Measurements from ENCODE around the gene PDCL3.

Gene PDCL3

GRCh38 chr2:100562613-100563406, at the start of gene PDCL3:
Gene PDCL3 (plus strand): TSS chr2:100562993. CDS start chr2:100563068, 75 bp downstream.
- peak; percentile 87 to 89 (median 88) for DNase-seq (ENCODE audit: low read depth in 3 of 3)

GRCh38 chr2:100513650-100514049, 49.1 kb upstream of the PDCL3 start:
- no peak for DNase-seq (ENCODE audit: low read depth in 3 of 3)

- no peak for DNase-seq (ENCODE audit: low read depth in 3 of 3)
Measured at GRCh38 chr2:100517556-100517955, 45.2 kb upstream of the PDCL3 start.

- no peak for DNase-seq (ENCODE audit: low read depth in 3 of 3)
Measured at GRCh38 chr2:100518801-100519200, 44.0 kb upstream of the PDCL3 start.

GRCh38 chr2:100520224-100520623, 42.6 kb upstream of the PDCL3 start:
- no peak for DNase-seq (ENCODE audit: low read depth in 3 of 3)

GRCh38 chr2:100522430-100522829, 40.4 kb upstream of the PDCL3 start:
- no peak for DNase-seq (ENCODE audit: low read depth in 3 of 3)

GRCh38 chr2:100524331-100524730, 38.5 kb upstream of the PDCL3 start:
- DNase-seq (ENCODE audit: low read depth in 3 of 3): no peak

GRCh38 chr2:100526868-100527267, 35.9 kb upstream of the PDCL3 start:
- no peak for DNase-seq (ENCODE audit: low read depth in 3 of 3)

- no peak for DNase-seq (ENCODE audit: low read depth in 3 of 3)
Measured at GRCh38 chr2:100527440-100528015, 35.3 kb upstream of the PDCL3 start.

GRCh38 chr2:100529176-100529575, 33.6 kb upstream of the PDCL3 start:
- DNase-seq (ENCODE audit: low read depth in 3 of 3): no peak

GRCh38 chr2:100529900-100530299, 32.9 kb upstream of the PDCL3 start:
- DNase-seq (ENCODE audit: low read depth in 3 of 3): no peak

GRCh38 chr2:100535855-100536254, 26.9 kb upstream of the PDCL3 start:
- no peak for DNase-seq (ENCODE audit: low read depth in 3 of 3)

GRCh38 chr2:100537918-100538317, 24.9 kb upstream of the PDCL3 start:
- no peak for DNase-seq (ENCODE audit: low read depth in 3 of 3)

GRCh38 chr2:100539221-100539620, 23.6 kb upstream of the PDCL3 start:
- DNase-seq (ENCODE audit: low read depth in 3 of 3): no peak

- no peak for DNase-seq (ENCODE audit: low read depth in 3 of 3)
Measured at GRCh38 chr2:100541404-100541803, 21.4 kb upstream of the PDCL3 start.

GRCh38 chr2:100542418-100542817, 20.4 kb upstream of the PDCL3 start:
- no peak for DNase-seq (ENCODE audit: low read depth in 3 of 3)

GRCh38 chr2:100544911-100545596, 17.7 kb upstream of the PDCL3 start:
- DNase-seq (ENCODE audit: low read depth in 3 of 3): no peak

- DNase-seq (ENCODE audit: low read depth in 3 of 3): no peak
Measured at GRCh38 chr2:100546469-100546868, 16.3 kb upstream of the PDCL3 start.

GRCh38 chr2:100548771-100549170, 14.0 kb upstream of the PDCL3 start:
- no peak for DNase-seq (ENCODE audit: low read depth in 3 of 3)

- DNase-seq (ENCODE audit: low read depth in 3 of 3): no peak
Measured at GRCh38 chr2:100551303-100551702, 11.5 kb upstream of the PDCL3 start.

GRCh38 chr2:100554798-100555407, 7.9 kb upstream of the PDCL3 start:
- DNase-seq (ENCODE audit: low read depth in 3 of 3): peak in 1 of 3 experiments; percentile 21

GRCh38 chr2:100556746-100557145, 6.0 kb upstream of the PDCL3 start:
- DNase-seq (ENCODE audit: low read depth in 3 of 3): no peak

Measured in stimulated activated CD4-positive, alpha-beta T cell treated with anti-CD3 and anti-CD28 coated beads, TNF-alpha, amount 100 ng/mL, for 4 hours (primary cell).